Sigmoid colon (tissue), 7 donors: ENCODE results near the gene CWC15. TPM values are rescaled to one million over a fixed set of nuclear protein-coding genes. Genes with fewer than 3 reads are reported as not detected.
A peak's percentile ranks its signal among the peaks of the same experiment; 100 is the strongest.
"Not testable (repeated sequence)": the region's sequence is repeated elsewhere in the genome, so short reads cannot be mapped to it uniquely, and the experiment has no call there.

Experiments
- DNase-seq: peaks from one replicate; pipeline ENCODE4 v3.0.0-alpha.2; 2019
- H3K27ac ChIP-seq, 4 donors: fragments of 200-600 bp; sonication (generic); one replicate each; pipeline ENCODE4 v1.5.1; 2016 to 2019; ENCODE audit warnings: mild to moderate bottlenecking in 1 of 4
- H3K27me3 ChIP-seq, 3 donors: fragments of 200-600 bp; sonication (generic); one replicate each; pipeline ENCODE4 v1.5.1; 2019; ENCODE audit warnings: mild to moderate bottlenecking in 1 of 3
- H3K36me3 ChIP-seq, 4 donors: fragments of 200-600 bp; sonication (generic); one replicate each; pipeline ENCODE4 v1.5.1; 2016 to 2019
- H3K4me1 ChIP-seq, 4 donors: fragments of 200-600 bp; sonication (generic); one replicate each; pipeline ENCODE4 v1.5.1; 2017 to 2019
- H3K4me3 ChIP-seq, 4 donors: fragments of 200-600 bp; sonication (generic); one replicate each; pipeline ENCODE4 v1.5.1; 2017 to 2019; ENCODE audit warnings: mild to moderate bottlenecking in 2 of 4, moderate library complexity in 1 of 4
- H3K9me3 ChIP-seq, 4 donors: fragments of 200-600 bp in 3 of 4; sonication (generic) in 3 of 4; one replicate each; pipeline versions ENCODE4 v1.5.1 to v1.6.1; 2013 to 2019
- CTCF ChIP-seq, 4 experiments: fragments of 450-650 bp in 3 of 4; fragments of 200-600 bp in 1 of 4; IDR thresholded peaks; one replicate each; pipeline ENCODE4 v1.5.1; 2016 to 2019; ENCODE audit warnings: antibody characterized with exemption in 4 of 4, mild to moderate bottlenecking in 3 of 4, moderate library complexity in 2 of 4
- EP300 ChIP-seq, 4 donors: sonication (generic); formaldehyde crosslinking; IDR thresholded peaks; one replicate each; pipeline ENCODE4 v1.6.1; 2017; ENCODE audit warnings: antibody characterized with exemption in 4 of 4
- POLR2A ChIP-seq, 2 donors: fragments of 450-650 bp; IDR thresholded peaks; one replicate each; pipeline ENCODE4 v1.6.1; 2016; ENCODE audit warnings: antibody characterized with exemption in 2 of 2, mild to moderate bottlenecking in 2 of 2, moderate library complexity in 2 of 2
- POLR2AphosphoS5 ChIP-seq, 4 donors: sonication (generic); formaldehyde crosslinking; IDR thresholded peaks; one replicate each; pipeline ENCODE4 v1.6.1; 2017; ENCODE audit warnings: antibody characterized with exemption in 4 of 4
- WGBS, 2 donors: extraction: QIAGEN DNeasy Blood & Tissue Kit; methylation state at CpG; one replicate each; pipeline ENCODE4 v1.1.7; 2013; 5-methylcytosine and 5-hydroxymethylcytosine counted together
- intact Hi-C: fragments of 100-400 bp; cut with DNase I; formaldehyde crosslinking; loops from one replicate; pipeline ENCODE4 v1.15.1; 2023
- polyA plus RNA-seq, 3 donors: library from polyadenylated mRNA; stranded (reverse); fragments of 200-250 nt; gene quantifications; one replicate each; pipeline ENCODE4 v1.2.3, GENCODE V29; 2013
- total RNA-seq, 4 donors: library from RNA; depleted of rRNA; stranded (reverse); fragments of >200 nt; gene quantifications; one replicate each; pipeline ENCODE4 v1.1.0, GENCODE V29; 2016
- donor health status: healthy with polysubstance abuse.
- donor health status: Bipolar disorder and iron deficiency.
- donor health status: healthy.

CWC15 gene
- total and polyA plus RNA-seq, 7 donors, result 39.8 to 69.9 (median 48.3) TPM

GRCh38 chr11:94932503-94932902 is 40.9 kb downstream of the CWC15 start:
- TF ChIP-seq CTCF (IDR thresholded peaks at IDR 0.05) (no peak), EP300 (IDR thresholded peaks at IDR 0.05) (no peak), POLR2A (IDR thresholded peaks at IDR 0.05) (no peak), POLR2AphosphoS5 (IDR thresholded peaks at IDR 0.05) (no peak)
- DNase-seq, result no peak
- Histone ChIP-seq H3K36me3 (no peaks in the 10 kb centered on the region), H3K27ac (peak overlapping the region in 2 of 4 donors; percentile 36 to 61), H3K4me1 (peaks cover 0 to 27% (median 15%) of the 10 kb centered on the region in 4 donors), H3K27me3 (no peaks in the 10 kb centered on the region), H3K9me3 (no peaks in the 10 kb centered on the region), H3K4me3 (no peak overlapping the region)
- 92 to 93% methylated on average over 5 of the region's 5 CpGs for WGBS, 2 donors
- intact Hi-C loops, result no loop called here

- DNase-seq, H3K27ac ChIP-seq, H3K36me3 ChIP-seq, H3K27me3 ChIP-seq, H3K9me3 ChIP-seq, intact Hi-C loops, H3K4me3 ChIP-seq: not testable (repeated sequence)
- H3K4me1 ChIP-seq, result peaks cover 0 to 32% (median 19%) of the 10 kb centered on the region in 4 donors
Observed at GRCh38 chr11:94932072-94932471, 41.3 kb downstream of the CWC15 start.

- TF ChIP-seq POLR2A (IDR thresholded peaks at IDR 0.05), result no peak
- no peak for TF ChIP-seq CTCF (IDR thresholded peaks at IDR 0.05)
- TF ChIP-seq POLR2AphosphoS5 (IDR thresholded peaks at IDR 0.05), result no peak
- no peak for TF ChIP-seq EP300 (IDR thresholded peaks at IDR 0.05)
- H3K27ac ChIP-seq, result peak overlapping the region; percentile 65 to 78 (median 70)
Observed at GRCh38 chr11:94928117-94928990, 45.0 kb downstream of the CWC15 start.

GRCh38 chr11:94926698-94927237 is 46.6 kb downstream of the CWC15 start:
- Histone ChIP-seq H3K27ac (peak overlapping the region; percentile 65 to 78 (median 70)), H3K4me1 (peaks cover 0 to 28% (median 20%) of the 10 kb centered on the region in 4 donors), H3K36me3 (no peaks in the 10 kb centered on the region), H3K27me3 (no peaks in the 10 kb centered on the region), H3K9me3 (no peaks in the 10 kb centered on the region), H3K4me3 (no peak overlapping the region)
- WGBS, 2 donors, result 30 to 38% methylated on average over 6 of the region's 6 CpGs
- TF ChIP-seq POLR2A (IDR thresholded peaks at IDR 0.05), result no peak
- no peak for TF ChIP-seq CTCF (IDR thresholded peaks at IDR 0.05)
- no peak for TF ChIP-seq EP300 (IDR thresholded peaks at IDR 0.05)
- TF ChIP-seq POLR2AphosphoS5 (IDR thresholded peaks at IDR 0.05), result peak in 3 of 4 donors; percentile 43 to 57 (median 52)
- intact Hi-C loops, result no loop called here
- DNase-seq, result peak; percentile 93

More at GRCh38 chr11:94928117-94928990, 45.0 kb downstream of the CWC15 start:
- Histone ChIP-seq H3K36me3 (no peaks in the 10 kb centered on the region), H3K4me3 (no peak overlapping the region), H3K4me1 (peaks cover 0 to 37% (median 27%) of the 10 kb centered on the region in 4 donors), H3K27me3 (no peaks in the 10 kb centered on the region), H3K9me3 (no peaks in the 10 kb centered on the region)
- intact Hi-C loops, result no loop called here
- WGBS, 2 donors, result 72 to 92% methylated on average over 1 of the region's 1 CpG
- no peak for DNase-seq

GRCh38 chr11:94926271-94926625 is 47.1 kb downstream of the CWC15 start:
- H3K27me3 ChIP-seq, result no peaks in the 10 kb centered on the region
- no peaks in the 10 kb centered on the region for H3K9me3 ChIP-seq
- intact Hi-C loops, result no loop called here
- peak overlapping the region; percentile 53 to 78 (median 70) for H3K27ac ChIP-seq
- TF ChIP-seq CTCF (IDR thresholded peaks at IDR 0.05), result no peak
- no peak for TF ChIP-seq POLR2A (IDR thresholded peaks at IDR 0.05)
- no peak for TF ChIP-seq POLR2AphosphoS5 (IDR thresholded peaks at IDR 0.05)
- no peak for TF ChIP-seq EP300 (IDR thresholded peaks at IDR 0.05)
- H3K4me3 ChIP-seq, result no peak overlapping the region
- DNase-seq, result no peak
- no peaks in the 10 kb centered on the region for H3K36me3 ChIP-seq
- peaks cover 0 to 28% (median 20%) of the 10 kb centered on the region in 4 donors for H3K4me1 ChIP-seq
